Thoracic aorta (tissue), 2 donors: Measurements from ENCODE around the gene PXYLP1. TPM values are rescaled to one million over a fixed set of nuclear protein-coding genes. Genes with fewer than 3 reads are reported as not detected.

Experiments
- ATAC-seq: fragments of 150-250 bp; one replicate; pipeline ENCODE4 v1.8.0; 2017; ENCODE audit warnings: low read depth; ENCODE audit not compliant: insufficient number of reproducible peaks, low FRiP score
- DNase-seq: peaks from one replicate; pipeline ENCODE4 v3.0.0-alpha.2; 2020; ENCODE audit warnings: low spot score
- H3K27ac ChIP-seq, 2 donors: fragments of 200-600 bp; sonication (generic); 1 replicate in 1 of 2; 2 replicates in 1 of 2; pipeline ENCODE4 v1.5.1; 2016; ENCODE audit warnings: mild to moderate bottlenecking in 2 of 2, moderate library complexity in 2 of 2
- H3K27me3 ChIP-seq: fragments of 200-600 bp; sonication (generic); replicated peaks from 2 replicates; pipeline ENCODE4 v1.6.0; 2016; ENCODE audit warnings: mild to moderate bottlenecking; ENCODE audit not compliant: insufficient read depth
- H3K36me3 ChIP-seq: fragments of 200-600 bp; sonication (generic); one replicate; pipeline ENCODE4 v1.5.1; 2016
- H3K4me1 ChIP-seq, 2 donors: fragments of 200-600 bp; sonication (generic); 1 replicate in 1 of 2; 2 replicates in 1 of 2; pipeline versions ENCODE4 v1.5.1 to v1.6.0; 2016; ENCODE audit warnings: low read depth in 2 of 2, mild to moderate bottlenecking in 1 of 2; ENCODE audit not compliant: control insufficient read depth in 1 of 2
- H3K4me3 ChIP-seq: fragments of 200-600 bp; sonication (generic); 2 replicates; pipeline ENCODE4 v1.5.1; 2016; ENCODE audit warnings: mild to moderate bottlenecking
- H3K9me3 ChIP-seq: fragments of 200-600 bp; sonication (generic); 2 replicates; pipeline ENCODE4 v1.5.1; 2016
- CTCF ChIP-seq: fragments of 200-600 bp; sonication (generic); IDR thresholded peaks from one replicate; pipeline ENCODE4 v1.5.1; 2019; ENCODE audit warnings: antibody characterized with exemption
- total RNA-seq, 2 donors: library from RNA; depleted of rRNA; stranded (reverse); fragments of >200 nt; gene quantifications; one replicate each; pipeline versions ENCODE4 v1.1.0 to v1.2.3, GENCODE V29; 2016

Gene PXYLP1
- total RNA-seq, 2 donors from 2014 or later, result 15.2 to 23.2 TPM

DNA sequence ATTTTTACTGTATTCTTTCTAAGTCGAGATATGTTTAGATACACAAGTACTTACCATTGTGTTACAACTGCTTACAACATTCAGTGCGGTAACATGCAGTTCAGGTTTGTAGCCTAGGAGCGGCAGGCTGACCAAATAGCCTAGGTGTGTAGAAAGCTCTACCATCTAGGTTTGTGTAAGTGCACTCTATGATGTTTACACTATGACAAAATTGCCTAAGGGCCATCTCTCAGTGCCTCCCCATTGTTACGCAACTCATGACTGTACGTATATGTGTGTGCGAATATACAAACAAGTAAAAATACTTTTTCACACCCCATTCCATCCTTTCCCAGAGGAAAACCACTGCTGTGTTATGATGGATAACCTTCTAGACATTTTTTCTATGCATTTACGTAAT is 44.3 kb downstream of the PXYLP1 start:
- no peaks in the 10 kb centered on the region for H3K36me3 ChIP-seq
- no peak overlapping the region for H3K4me3 ChIP-seq
- DNase-seq (no peak), ATAC-seq (no peak)
- H3K9me3 ChIP-seq, result no peaks in the 10 kb centered on the region
- H3K27me3 ChIP-seq, result no peaks in the 10 kb centered on the region
- peaks cover 10 to 37% of the 10 kb centered on the region in 2 donors for H3K4me1 ChIP-seq
- H3K27ac ChIP-seq, result no peak overlapping the region
- no peak for TF ChIP-seq CTCF

- H3K27me3 ChIP-seq, result no peaks in the 10 kb centered on the region
- no peak for ATAC-seq
- no peaks in the 10 kb centered on the region for H3K9me3 ChIP-seq
- H3K36me3 ChIP-seq, result no peaks in the 10 kb centered on the region
- H3K27ac ChIP-seq, result no peak overlapping the region
- H3K4me3 ChIP-seq, result no peak overlapping the region
- no peak for TF ChIP-seq CTCF
- no peak for DNase-seq
- H3K4me1 ChIP-seq, result peaks cover 10 to 41% of the 10 kb centered on the region in 2 donors
Measured at GRCh38 chr3:141276398-141276797, 44.8 kb downstream of the PXYLP1 start.

GRCh38 chr3:141277451-141277850 is 45.8 kb downstream of the PXYLP1 start:
- DNase-seq (no peak), ATAC-seq (no peak)
- no peak for TF ChIP-seq CTCF
- Histone ChIP-seq H3K27me3 (no peaks in the 10 kb centered on the region), H3K27ac (peak overlapping the region; percentile 14 to 86), H3K4me1 (peaks cover 10 to 43% of the 10 kb centered on the region in 2 donors), H3K9me3 (no peaks in the 10 kb centered on the region), H3K36me3 (no peaks in the 10 kb centered on the region), H3K4me3 (no peak overlapping the region)

DNA sequence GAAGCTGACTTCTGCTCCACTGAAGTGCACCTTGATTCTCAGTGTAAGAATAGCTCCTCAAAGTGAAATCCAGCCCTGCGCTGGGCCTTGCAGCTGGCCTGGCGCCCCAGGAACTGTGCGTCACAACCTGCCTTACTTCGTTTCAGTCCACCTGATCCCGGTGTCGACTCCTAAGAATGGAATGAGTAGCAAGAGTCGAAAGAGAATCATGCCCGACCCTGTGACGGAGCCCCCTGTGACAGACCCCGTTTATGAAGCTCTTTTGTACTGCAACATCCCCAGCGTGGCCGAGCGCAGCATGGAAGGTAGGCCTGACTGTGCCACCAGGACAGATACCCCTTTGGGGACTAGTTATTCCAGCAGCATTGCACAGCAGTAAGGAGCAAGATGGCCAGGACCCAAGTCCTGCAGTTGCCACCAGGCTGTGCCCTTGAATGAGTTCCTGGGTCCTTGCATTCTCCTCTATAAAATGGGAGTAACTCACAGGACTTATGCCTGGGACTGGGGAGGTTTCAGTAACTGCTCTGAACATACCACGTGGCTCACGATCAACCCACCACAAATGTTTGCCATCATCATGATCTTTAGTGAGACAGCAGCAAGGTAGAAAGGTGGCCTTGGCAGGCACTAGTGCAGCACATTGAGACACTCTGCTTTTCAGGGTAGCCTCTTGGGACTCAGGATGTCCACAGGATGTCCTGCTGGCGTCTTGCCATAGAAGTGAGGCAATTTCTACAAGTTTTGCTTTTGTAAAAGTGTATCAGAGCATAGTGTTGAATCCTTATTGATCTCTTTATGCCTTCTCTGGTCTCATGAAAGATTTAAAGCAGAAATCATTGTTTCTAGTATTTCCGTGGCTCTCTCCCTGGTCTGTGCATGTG is 46.8 kb downstream of the PXYLP1 start:
- no peak overlapping the region for H3K4me3 ChIP-seq
- H3K36me3 ChIP-seq, result no peaks in the 10 kb centered on the region
- H3K27ac ChIP-seq, result peak overlapping the region; percentile 86 to 92
- DNase-seq, result no peak
- no peak for ATAC-seq
- peaks cover 10 to 43% of the 10 kb centered on the region in 2 donors for H3K4me1 ChIP-seq
- TF ChIP-seq CTCF, result no peak
- H3K9me3 ChIP-seq, result no peaks in the 10 kb centered on the region
- H3K27me3 ChIP-seq, result no peaks in the 10 kb centered on the region

- TF ChIP-seq CTCF, result peak; percentile 63
- peak overlapping the region; percentile 86 to 92 for H3K27ac ChIP-seq
- no peaks in the 10 kb centered on the region for H3K9me3 ChIP-seq
- ATAC-seq (peak; percentile 31), DNase-seq (no peak)
- H3K27me3 ChIP-seq, result no peaks in the 10 kb centered on the region
- no peak overlapping the region for H3K4me3 ChIP-seq
- no peaks in the 10 kb centered on the region for H3K36me3 ChIP-seq
- peaks cover 10 to 43% of the 10 kb centered on the region in 2 donors for H3K4me1 ChIP-seq
Measured at GRCh38 chr3:141279077-141279967, 47.7 kb downstream of the PXYLP1 start.
